Activated gamma-delta T cell treated with Interleukin-2 at 50 U/mL for 16 hours (primary cell): ENCODE measurements around the gene MCC.
A peak's percentile ranks its signal among the peaks of the same experiment; 100 is the strongest.

Source experiments
- DNase-seq: peaks from one replicate; pipeline ENCODE4 v3.0.0-alpha.2; 2020

The MCC gene

GRCh38 chr5:113062869-113063508, 425.3 kb downstream of the MCC start:
- DNase-seq, result no peak

GRCh38 chr5:113061846-113062780, 426.1 kb downstream of the MCC start:
- no peak for DNase-seq

GRCh38 chr5:113060408-113061025, 427.7 kb downstream of the MCC start:
- no peak for DNase-seq

- DNase-seq, result no peak
Observed at GRCh38 chr5:113059232-113060040, 428.8 kb downstream of the MCC start.

- DNase-seq, result no peak
Observed at GRCh38 chr5:113058706-113059226, 429.5 kb downstream of the MCC start.

- no peak for DNase-seq
Observed at GRCh38 chr5:113058269-113058668, 430.0 kb downstream of the MCC start.

GRCh38 chr5:113057557-113057984, 430.7 kb downstream of the MCC start:
- no peak for DNase-seq

- DNase-seq, result no peak
Observed at GRCh38 chr5:113056988-113057387, 431.3 kb downstream of the MCC start.

- no peak for DNase-seq
Observed at GRCh38 chr5:113054899-113055298, 433.4 kb downstream of the MCC start.

GRCh38 chr5:113053511-113053995, 434.7 kb downstream of the MCC start:
- DNase-seq, result no peak

- DNase-seq, result no peak
Observed at GRCh38 chr5:113052041-113052795, 436.0 kb downstream of the MCC start.

- DNase-seq, result no peak
Observed at GRCh38 chr5:113050721-113051382, 437.4 kb downstream of the MCC start.

GRCh38 chr5:113048931-113049330, 439.3 kb downstream of the MCC start:
- DNase-seq, result no peak

- DNase-seq, result no peak
Observed at GRCh38 chr5:113047733-113048652, 440.3 kb downstream of the MCC start.

GRCh38 chr5:113047234-113047633, 441.0 kb downstream of the MCC start:
- DNase-seq, result no peak

GRCh38 chr5:113044776-113045465, 443.3 kb downstream of the MCC start:
- DNase-seq, result no peak

GRCh38 chr5:113043491-113043931, 444.7 kb downstream of the MCC start:
- DNase-seq, result peak; percentile 17

- DNase-seq, result no peak
Observed at GRCh38 chr5:113042491-113043243, 445.6 kb downstream of the MCC start.
